HCT116 (cell line): ENCODE measurements around the gene SLC16A7.

Experiments
- CTCF ChIP-seq, 3 experiments: fragments of 200-600 bp in 1 of 3; sonication (generic) in 1 of 3; IDR thresholded peaks in 2 of 3; conservative IDR thresholded peaks in 1 of 3; 2 replicates each; pipeline ENCODE4 v1.5.1; 2012 to 2017; ENCODE audit warnings: low read depth in 2 of 3, low read length in 2 of 3, antibody characterized with exemption in 1 of 3, borderline replicate concordance in 1 of 3, control low read depth in 1 of 3, mild to moderate bottlenecking in 1 of 3, mixed read lengths in 1 of 3, mixed run types in 1 of 3, moderate library complexity in 1 of 3; ENCODE audit not compliant: insufficient read depth in 1 of 3
- EGR1 ChIP-seq: IDR thresholded peaks from 2 replicates; pipeline ENCODE4 v1.6.1; 2012; ENCODE audit warnings: low read depth
- EZH2 ChIP-seq: fragments of 200-600 bp; sonication (generic); IDR thresholded peaks from 2 replicates; pipeline ENCODE4 v1.6.1; 2017; ENCODE audit warnings: antibody characterized with exemption, mixed run types
- MAX ChIP-seq: IDR thresholded peaks from 2 replicates; pipeline ENCODE4 v1.6.1; 2012
- POLR2A ChIP-seq: IDR thresholded peaks from 2 replicates; pipeline ENCODE4 v1.7.0; 2011; ENCODE audit warnings: borderline replicate concordance; ENCODE audit not compliant: insufficient read depth, insufficient read length; ENCODE audit errors: extremely low read depth
- POLR2AphosphoS5 ChIP-seq: IDR thresholded peaks from 2 replicates; pipeline ENCODE4 v1.6.1; 2011; ENCODE audit warnings: mild to moderate bottlenecking, low read depth, low read length, moderate library complexity
- RAD21 ChIP-seq: IDR thresholded peaks from 2 replicates; pipeline ENCODE4 v1.6.1; 2012; ENCODE audit warnings: low read depth, mild to moderate bottlenecking
- REST ChIP-seq: IDR thresholded peaks from 2 replicates; pipeline ENCODE4 v1.6.1; 2012; ENCODE audit warnings: low read depth
- TCF7L2 ChIP-seq: IDR thresholded peaks from 2 replicates; pipeline ENCODE4 v1.7.0; 2011; ENCODE audit warnings: borderline replicate concordance, inconsistent platforms; ENCODE audit not compliant: insufficient read depth, insufficient read length; ENCODE audit errors: extremely low read depth
- YY1 ChIP-seq: IDR thresholded peaks from 2 replicates; pipeline ENCODE4 v1.6.1; 2011; ENCODE audit warnings: low read length, low read depth, moderate library complexity, mild to moderate bottlenecking; ENCODE audit not compliant: insufficient replicate concordance; ENCODE audit errors: extremely low read depth

GRCh38 chr12:59744564-59744963 is 148.7 kb downstream of the SLC16A7 start:
- TF ChIP-seq POLR2AphosphoS5 = no peak
- TF ChIP-seq CTCF (IDR thresholded peaks at IDR 0.05 in 2 of 3, conservative IDR thresholded peaks at IDR 0.05 in 1 of 3; ENCODE audit: borderline replicate concordance in 1 of 3, insufficient read depth in 1 of 3, low read depth in 2 of 3, low read length in 2 of 3) = no peak
- TF ChIP-seq REST = no peak
- TF ChIP-seq POLR2A = no peak
- no peak for TF ChIP-seq TCF7L2
- TF ChIP-seq MAX = no peak
- TF ChIP-seq RAD21 = no peak
- TF ChIP-seq YY1 = no peak
- no peak for TF ChIP-seq EGR1
- TF ChIP-seq EZH2 = no peak
